NCI-H460 (cell line): ENCODE results near the gene CTSK. TPM values are rescaled to one million over a fixed set of nuclear protein-coding genes. Genes with fewer than 3 reads are reported as not detected.
"Not testable (repeated sequence)": the region's sequence is repeated elsewhere in the genome, so short reads cannot be mapped to it uniquely, and the experiment has no call there.

Experiments used
- DNase-seq: peaks from one replicate; pipeline ENCODE4 v3.0.0-alpha.2; 2016; ENCODE audit warnings: low read depth; ENCODE audit errors: extremely low read depth
- total RNA-seq: library from RNA; depleted of rRNA; stranded (reverse); fragments of >200 nt; shearing (Covaris generic); gene quantifications from 2 replicates; pipeline ENCODE4 v1.2.3, GENCODE V29; 2014

The CTSK gene
- total RNA-seq, 1 experiment from 2014 or later = 4.5 TPM

DNA sequence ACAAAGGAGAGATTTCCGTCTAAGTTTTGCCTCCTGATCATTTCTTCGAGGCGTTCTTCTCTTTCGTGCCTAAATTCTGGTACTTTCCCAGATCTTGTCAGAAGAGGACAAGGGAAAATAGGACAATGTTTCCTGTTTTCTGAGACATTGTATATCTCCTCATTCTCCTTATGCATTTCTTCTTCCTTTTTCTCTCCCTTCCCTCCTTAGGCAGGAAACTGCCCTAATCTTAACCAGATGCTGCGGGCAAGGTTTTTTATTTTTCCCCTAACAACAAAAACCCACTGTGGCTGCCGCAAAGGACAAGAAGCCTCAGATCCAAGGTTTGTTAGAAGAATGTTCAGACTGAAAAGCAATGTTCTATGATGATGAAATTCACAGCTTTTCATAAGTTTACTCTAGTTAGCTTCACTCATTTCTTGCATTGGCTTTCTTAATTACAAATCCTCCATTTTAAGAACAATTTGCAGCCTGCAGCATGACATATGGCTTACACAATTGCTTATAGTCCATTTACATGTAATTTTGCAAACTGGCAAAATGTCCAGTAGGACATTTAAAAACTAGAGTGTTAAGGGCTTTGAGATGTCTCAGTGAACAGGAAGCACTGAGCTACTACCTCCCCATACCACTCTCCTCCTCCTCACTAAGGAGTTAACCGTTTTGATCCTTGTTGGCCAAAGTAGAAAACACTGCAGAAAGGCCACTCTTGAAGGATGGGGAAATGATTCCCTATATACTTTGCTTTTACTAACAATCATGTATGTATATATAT lies 624 bp downstream of the CTSK start:
- DNase-seq = no peak

DNA sequence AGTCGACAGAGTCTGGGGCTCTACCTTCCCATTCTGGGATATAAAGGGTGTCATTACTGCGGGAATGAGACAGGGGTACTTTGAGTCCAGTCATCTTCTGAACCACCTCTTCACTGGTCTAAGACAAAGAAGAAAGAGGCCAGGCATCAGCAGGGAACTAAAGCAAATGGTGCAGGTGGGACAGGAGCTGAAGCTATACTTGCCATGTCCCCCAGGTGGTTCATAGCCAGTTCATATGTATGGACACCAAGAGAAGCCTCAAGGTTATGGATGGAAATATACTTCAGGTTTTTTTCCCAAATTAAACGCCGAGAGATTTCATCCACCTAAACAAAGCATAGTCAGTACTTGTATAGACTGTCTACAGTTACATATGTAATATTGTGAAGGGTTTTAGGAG lies 2.2 kb downstream of the CTSK start:
- no peak for DNase-seq

DNA sequence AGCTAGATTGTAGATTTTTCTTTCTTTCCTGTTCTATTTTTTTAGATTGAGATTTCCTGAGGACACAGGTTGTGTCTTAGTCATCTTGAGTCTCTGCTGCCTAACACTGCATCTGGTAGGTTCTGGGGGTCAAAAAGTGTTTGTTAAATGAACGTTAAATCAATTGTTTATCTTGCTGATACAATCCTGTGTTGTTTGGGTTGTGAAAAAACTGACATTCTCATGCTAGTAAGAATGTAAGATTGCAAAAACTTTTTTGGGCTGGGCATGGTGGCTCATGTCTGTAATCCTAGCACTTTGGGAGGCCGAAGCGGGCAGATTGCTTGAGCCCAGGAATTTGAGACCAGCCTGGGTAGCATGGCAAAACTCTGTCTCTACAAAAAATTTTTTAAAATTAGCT lies 3.4 kb downstream of the CTSK start:
- DNase-seq = no peak

DNA sequence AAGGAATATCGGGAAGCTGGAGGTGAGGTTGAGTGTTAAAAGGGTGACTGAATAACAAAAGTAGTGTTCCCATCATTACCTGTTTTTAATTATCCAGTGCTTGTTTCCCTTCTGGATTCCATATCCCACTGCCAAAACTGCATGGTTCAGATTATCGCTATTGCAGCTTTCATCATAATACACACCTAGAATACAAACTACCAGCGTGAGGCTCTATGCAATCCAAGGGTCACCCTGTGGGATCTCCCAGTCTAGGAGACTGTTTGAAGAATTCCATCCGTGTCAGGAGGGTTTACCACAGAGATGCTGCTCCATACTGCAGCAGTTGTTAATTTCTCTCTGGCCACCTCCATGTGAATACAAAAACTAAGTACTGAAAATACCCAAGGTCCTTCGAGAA lies 9.0 kb downstream of the CTSK start:
- no peak for DNase-seq

DNA sequence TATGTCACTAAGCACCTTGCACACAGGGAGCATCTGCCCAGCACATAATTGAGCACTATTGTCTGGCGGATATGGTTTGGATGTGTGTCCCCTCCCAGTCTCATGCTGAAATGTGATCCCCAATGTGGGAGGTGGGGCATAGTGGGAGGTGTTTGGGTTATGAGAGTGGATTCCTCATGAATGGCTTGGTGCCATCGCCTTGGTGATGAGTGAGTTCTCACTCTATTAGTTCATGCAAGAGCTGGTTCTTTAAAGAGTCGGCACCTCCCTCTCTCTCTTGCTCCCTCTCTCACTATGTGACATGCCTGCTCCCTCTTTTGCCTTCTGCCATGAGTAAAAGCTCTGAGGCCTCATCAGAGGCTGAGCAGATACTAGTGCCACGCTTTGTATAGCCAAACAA lies 9.5 kb downstream of the CTSK start:
- DNase-seq = no peak

DNA sequence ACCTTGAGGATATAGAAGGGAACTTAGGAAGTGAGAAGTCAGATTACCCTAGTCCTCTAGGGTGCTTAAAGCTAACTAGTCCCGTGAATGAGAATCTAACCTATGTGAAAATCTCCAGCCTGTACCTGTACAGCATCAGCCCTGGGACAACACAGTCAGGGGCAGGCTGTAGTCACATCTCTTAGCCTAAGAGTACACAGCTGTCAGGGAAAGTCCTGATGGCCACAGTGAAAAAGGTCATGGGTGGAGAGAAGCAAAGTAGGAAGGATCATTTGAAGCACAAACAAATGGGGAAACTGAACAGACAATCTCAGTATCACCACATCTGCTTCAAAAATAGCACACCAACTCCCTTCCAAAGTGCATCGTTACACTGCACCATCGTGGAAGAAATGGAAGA lies 11.7 kb downstream of the CTSK start:
- no peak for DNase-seq

DNA sequence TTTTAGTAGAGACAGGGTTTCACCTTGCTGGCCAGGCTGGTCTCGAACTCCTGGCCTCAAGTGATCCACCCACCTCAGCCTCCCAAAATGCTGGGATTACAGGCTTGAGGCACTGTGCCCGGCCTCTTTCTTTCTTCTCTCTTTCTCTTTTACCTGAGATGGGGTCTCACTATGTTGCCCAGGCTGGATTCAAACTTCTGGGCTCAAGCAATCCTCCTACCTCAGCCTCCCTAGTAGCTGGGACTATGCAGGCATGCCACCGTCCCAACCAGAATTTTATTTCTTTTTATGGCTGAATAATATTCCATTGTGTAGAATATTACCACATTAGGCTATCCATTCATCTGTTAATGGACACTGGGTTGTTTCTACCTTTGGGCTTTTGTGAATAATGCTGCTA lies 14.3 kb downstream of the CTSK start:
- not testable (repeated sequence) for DNase-seq

DNA sequence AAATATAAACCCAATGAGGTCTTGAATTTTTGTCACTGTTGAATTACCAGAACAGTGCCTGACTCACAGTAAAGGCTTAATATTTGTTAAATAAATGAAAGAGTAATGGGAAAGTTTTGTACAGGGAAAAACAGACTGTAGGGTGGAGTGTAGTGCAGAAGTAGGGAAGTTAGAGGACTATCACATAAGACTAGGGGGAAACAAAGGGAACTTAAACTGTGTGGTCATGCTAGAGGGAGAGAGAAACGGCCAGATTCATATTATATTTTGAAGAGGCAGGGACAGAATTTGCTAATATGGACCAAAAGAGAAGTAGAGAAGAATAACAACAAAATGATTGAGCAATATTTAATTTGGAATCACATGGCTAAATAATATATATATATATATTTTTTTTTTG lies 14.8 kb downstream of the CTSK start:
- no peak for DNase-seq

DNA sequence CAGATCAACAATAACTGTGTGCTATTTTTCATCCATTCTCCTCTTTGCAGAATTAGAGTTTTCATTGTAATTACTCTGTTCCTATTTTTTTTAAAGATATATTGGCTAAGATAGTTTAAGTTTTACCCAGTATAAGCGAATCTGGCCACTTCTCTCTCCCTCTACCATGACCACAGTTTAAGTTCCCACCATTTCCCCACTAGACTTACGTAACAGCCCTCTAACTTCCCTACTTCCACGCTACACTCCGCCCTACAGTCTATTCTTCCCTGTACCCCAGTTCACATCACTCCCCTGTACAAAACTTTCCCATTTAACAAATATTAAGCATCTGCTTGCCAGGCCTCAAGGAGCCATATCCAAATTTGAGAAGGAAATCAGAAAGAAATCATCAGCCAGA lies 16.5 kb downstream of the CTSK start:
- no peak for DNase-seq

DNA sequence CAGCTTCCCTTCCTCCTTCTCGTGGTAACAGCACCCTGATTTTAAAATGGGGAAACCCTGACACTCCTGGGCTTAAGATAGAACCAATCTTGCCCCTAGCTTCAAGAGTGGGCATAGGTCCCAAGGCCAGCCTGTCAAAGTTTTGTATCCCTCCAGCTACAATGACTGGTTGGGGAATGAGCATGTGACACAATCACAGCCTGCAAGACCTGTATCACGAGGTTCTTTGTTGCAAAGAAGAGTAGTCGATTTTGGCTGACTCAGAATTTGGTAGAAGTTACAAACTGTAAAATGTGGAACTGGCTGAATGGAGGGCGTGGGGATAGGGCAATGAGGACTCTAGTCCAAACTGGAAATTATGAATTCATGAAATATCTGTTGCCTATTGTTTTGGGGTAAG lies 18.7 kb downstream of the CTSK start:
- no peak for DNase-seq

DNA sequence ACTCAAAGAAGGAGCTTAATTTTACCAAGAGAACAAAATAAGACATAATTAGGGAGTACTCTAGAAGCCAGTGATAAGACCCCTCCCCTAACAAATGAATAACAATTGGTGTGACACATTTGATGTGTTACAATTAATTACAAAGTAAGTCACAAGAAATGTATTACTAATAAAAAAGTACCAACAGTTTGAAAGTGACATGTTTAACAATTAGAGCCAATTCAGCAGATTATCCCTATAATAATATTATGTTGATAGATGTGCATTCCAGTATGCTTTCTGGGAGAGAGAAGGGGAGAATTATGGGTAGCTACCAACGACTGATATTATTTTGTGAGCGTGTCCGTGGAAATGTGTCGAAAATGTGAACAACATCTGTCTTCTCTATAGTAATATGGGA lies 19.1 kb downstream of the CTSK start:
- DNase-seq = no peak

DNA sequence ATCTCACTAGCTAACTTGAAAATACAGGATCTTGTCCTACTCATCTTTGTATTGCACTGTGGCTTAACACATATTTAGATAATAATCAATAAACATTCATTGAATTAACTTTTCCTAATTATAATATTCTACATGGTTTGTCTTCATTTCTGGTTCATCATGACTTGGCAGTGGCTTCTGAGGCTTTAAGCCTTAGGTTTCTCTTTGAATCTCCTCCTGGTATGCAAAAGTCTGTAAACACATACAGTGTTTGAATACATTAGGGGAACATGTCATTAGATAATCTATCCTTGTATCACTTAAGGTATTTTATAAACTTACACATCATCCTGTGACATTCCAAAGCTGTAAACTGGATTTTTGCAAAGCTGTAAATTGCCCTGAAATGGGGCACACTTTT lies 20.6 kb downstream of the CTSK start:
- DNase-seq = no peak

DNA sequence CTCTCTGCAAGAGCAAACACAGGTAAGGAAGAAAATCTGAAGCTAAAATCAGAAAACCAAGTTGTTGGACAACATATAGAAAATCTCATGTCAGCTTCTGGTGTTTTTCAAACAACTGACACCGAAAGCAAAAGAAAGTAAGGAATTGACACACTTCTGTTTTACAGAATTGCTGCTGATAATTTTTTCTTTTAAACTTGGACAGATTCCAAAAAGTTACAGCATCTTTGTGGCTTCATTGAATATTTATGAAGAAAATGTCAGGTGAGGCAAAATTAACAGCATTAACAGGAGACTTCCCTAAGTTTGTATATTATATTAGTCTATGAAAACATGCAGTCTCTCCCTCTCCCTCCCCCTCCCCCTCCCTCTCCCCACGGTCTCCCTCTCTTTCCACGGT lies 27.6 kb downstream of the CTSK start:
- DNase-seq = no peak

DNA sequence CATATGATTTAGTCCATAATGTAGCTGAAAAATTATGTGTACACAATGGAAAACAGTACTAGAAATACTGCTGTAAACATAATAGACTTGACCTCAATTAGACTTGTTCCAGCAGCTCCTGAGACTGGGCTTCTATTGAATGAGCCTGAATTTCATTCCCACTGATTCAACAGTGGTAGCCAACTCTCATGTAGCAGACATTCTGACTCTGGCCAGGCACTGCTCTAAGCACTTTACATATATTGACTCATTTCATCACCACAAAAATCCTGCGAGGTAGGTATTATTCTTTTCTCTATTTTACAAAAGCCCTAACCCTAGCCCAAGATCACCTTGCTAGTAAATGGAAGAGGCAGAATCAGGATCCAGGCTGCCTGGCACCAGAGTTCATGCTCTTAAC lies 29.7 kb downstream of the CTSK start:
- no peak for DNase-seq

DNA sequence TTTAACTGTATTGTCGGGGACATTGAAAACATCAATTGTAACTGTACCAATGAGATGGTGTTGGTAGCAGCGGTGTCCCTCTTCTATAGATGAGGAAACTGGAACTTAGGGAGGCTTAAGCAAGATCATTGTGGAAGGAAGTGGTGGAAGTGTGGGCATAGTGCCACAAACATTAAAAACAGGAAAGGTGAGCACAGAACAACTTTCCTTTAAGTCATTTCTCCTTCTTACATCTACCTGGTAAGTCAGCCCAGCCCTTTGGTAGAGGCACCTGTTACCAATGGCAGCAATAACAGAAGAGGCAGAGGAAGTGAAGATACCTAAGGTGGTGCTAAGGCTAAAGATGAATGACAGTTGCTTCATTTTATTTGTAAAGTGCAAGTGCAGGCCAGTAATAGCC lies 30.5 kb downstream of the CTSK start:
- no peak for DNase-seq

DNA sequence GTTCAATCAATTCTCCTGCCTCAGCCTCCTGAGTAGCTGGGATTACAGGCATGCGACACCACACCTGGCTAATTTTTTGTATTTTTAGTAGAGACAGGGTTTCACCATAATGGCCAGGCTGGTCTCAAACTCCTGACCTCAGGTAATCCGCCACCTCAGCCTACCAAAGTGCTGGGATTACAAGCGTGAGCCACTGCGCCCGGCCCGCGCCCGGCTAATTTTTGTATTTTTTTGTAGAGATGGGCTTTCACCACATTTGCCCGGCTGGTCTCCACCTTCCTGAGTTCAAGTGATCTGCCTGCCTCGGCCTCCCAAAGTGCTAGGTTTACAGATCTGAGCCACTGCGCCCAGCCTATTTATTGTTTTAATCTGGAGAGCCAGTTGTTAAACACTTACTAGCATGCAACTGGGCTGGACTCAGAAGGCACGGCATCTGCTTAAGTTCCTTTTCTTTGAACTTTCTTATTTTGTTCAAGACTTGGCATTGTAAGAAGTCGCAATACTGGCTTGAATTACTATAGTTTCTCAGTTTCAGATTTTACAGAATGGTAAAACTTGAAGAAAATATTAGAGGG lies 32.0 kb downstream of the CTSK start:
- not testable (repeated sequence) for DNase-seq

DNA sequence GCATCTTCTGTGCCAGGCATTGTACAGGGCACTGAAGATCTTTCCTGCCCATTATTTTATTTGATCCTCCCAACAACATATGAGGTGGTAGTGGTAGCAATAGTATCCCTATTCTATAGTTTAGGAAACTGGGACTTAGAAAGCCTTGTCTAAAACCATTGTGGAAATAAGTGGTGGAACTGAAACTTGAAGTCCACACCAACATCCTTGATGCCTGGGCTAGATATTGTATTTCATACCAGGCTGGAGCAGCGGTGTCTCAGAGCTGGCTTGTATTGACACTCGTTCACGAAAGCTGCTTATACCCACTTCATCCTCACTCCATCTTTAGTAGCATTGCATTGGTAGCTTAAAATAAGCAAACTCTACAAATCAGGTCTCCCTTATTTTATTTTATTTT lies 32.8 kb downstream of the CTSK start:
- no peak for DNase-seq

DNA sequence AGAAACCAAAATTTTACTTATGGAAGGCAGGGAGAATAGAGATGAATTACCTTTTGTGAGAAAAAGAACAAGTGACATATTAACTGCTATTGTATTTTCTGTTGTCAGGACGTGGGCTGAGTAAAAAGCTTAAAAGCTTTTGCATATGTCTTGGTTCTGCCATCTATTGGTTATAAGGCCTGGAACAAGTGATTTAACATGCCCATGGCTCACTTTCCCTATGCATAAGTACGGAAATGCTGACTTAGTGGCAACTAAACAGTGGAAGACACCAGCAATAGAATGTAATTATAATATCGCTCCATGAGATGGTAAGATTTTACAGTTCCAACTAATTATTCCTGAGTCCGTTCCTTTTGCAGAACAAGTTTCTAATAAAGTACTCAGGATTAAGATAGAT lies 35.7 kb downstream of the CTSK start:
- DNase-seq = no peak

DNA sequence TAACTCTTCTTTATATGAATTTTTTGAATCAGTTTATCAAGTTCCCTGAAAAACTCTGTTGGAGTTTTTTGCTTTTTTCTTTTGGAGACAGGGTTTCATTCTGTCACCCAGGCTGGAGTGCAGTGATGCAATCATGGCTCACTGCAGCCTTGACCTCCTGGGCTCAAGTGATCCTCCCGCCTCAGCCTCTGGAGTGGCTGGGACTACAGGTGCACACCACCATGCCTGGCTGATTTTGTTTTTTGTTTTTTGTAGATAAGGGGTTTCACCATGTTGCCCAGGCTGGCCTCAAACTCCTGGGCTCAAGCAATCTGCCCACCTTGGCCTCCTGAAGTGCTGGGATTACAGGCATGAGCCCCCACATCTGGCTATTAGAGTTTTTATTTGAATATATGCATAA lies 40.4 kb downstream of the CTSK start:
- DNase-seq = not testable (repeated sequence)

DNA sequence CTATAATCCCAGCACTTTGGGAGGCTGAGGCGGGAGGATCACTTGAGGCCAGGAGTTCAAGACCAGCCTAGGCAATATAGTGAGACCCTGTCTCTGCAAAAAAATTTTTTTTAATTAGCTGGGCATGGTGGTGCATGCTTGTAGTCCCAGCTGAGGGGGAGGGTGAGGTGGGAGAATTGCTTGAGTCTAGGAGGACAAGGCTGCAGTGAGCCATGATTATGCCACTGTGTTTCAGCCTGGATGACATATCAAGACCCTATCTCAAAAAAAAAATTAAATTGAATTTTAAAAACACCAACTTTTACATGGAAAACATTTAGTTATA lies 42.1 kb downstream of the CTSK start:
- DNase-seq = not testable (repeated sequence)

DNA sequence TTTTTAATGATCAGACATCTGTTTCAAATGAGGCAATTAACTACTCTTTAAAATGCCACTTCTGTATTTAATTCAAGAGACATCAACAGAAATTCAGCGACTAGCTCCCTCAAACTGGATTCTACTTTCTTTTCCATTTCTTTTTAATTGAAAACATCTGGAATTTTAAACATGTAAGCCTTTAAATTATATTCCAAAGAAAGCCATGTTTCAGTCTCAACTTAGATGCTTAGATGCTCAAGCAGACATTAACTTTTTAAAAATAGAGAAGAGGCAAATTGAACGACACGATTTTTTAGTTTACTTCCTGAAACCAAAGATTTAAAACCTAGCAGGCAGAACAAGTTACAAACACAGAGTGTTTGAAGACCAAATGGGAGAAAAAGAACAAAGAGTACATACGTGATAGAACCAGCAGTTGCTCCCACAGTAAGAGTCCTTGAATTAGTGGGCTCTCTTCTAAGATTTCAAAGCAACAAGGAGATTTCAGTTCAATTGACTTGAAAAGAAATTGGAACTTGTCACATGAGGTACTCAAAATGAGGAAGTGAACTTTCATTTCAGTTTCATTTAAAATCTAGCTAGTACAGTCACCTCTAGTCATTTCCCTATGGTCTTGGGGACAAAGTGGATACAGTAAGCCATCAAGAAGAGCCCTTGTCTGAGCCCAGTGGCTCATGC lies 42.6 kb downstream of the CTSK start, which contains the start of gene CTSS:
Gene CTSS, minus strand, starts transcription at position 483 of the 681 bp plus-strand sequence. CDS start 1,015 bp downstream, outside the sequence.
- no peak for DNase-seq

DNA sequence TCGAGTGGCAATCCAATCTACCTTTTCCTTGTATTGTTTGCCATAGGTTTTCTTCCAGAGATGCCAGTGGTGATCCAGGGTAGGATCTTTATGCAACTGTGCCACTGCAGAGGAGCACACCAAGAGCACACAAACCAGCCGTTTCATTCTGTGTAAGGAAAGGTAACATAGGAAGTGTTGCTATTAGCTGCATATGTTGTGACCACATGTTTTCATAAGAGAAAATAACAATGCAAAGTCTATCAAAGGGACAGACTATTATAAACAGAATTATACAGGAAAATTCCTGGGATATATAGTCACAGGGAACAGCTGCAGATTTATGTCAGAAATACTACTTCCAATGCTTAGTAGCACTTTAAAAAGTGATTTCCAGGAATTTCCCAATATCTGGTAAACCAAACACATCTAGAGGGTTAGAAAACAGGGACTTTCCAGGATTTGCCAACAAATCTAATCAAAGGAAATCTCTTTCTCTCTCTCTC lies 43.4 kb downstream of the CTSK start:
- DNase-seq = no peak
